ENCODE results near the gene CLTA.

Gene CLTA

DNA sequence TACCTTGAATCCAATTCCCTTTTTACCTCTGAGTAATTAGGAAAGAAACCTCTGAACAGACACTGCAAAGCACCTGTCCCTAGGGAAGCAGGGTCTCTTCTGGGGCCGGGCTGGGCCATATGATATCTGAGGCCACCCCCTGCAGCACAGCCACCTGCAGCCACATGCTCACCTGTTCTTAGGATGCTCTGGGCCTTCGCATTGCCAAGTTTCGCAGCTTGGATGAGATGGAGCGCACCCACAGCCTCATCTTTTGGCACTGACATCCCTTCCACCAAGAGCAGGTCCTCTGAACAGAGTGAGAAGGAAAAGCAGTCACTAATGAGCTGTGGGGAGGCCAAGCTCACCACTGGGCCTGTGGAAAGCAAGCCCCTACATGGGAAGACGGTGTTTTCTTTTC is 27.3 kb downstream of the CLTA start:
- ChIA-PET POLR2A (no interaction called here), CTCF (interaction anchor here (2.4 kb wide), 1 partner anchor 111 kb away, joined by 6 read pairs; no protein-coding TSS in a partner anchor)
- H3K4me3 ChIP-seq (ENCODE audit: low read depth, low read length): no peak overlapping the region
- H3K4me1 ChIP-seq (ENCODE audit: control insufficient read depth, insufficient read depth, low read length): no peaks in the 10 kb centered on the region
- TF ChIP-seq OSR2 (tag by site-specific recombination; IDR thresholded peaks at IDR 0.05): no peak
- TF ChIP-seq FEZF1 (tag by site-specific recombination; IDR thresholded peaks at IDR 0.05): no peak
- TF ChIP-seq BCL11A (tag by site-specific recombination; IDR thresholded peaks at IDR 0.05; ENCODE audit: low read depth): no peak
- TF ChIP-seq ZNF184 (tag by site-specific recombination; IDR thresholded peaks at IDR 0.05): no peak
- TF ChIP-seq ZNF530 (tag by site-specific recombination; IDR thresholded peaks at IDR 0.05; ENCODE audit: low read depth): no peak
- TF ChIP-seq, protein P1, sequence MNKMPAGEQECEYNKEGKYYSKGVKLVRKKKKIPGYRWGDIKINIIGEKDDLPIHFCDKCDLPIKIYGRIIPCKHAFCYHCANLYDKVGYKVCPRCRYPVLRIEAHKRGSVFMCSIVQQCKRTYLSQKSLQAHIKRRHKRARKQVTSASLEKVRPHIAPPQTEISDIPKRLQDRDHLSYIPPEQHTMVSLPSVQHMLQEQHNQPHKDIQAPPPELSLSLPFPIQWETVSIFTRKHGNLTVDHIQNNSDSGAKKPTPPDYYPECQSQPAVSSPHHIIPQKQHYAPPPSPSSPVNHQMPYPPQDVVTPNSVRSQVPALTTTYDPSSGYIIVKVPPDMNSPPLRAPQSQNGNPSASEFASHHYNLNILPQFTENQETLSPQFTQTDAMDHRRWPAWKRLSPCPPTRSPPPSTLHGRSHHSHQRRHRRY (tag by site-specific recombination; IDR thresholded peaks at IDR 0.05): no peak
- TF ChIP-seq ZNF837 (tag by site-specific recombination; IDR thresholded peaks at IDR 0.05): no peak
- TF ChIP-seq ZNF354C (tag by site-specific recombination; IDR thresholded peaks at IDR 0.05; ENCODE audit: borderline replicate concordance, low read depth): no peak
- TF ChIP-seq ZBTB17 (tag by site-specific recombination; IDR thresholded peaks at IDR 0.05): no peak
- TF ChIP-seq PRDM6 (tag by site-specific recombination; IDR thresholded peaks at IDR 0.05): no peak
- TF ChIP-seq TCF7L2 (IDR thresholded peaks at IDR 0.05; ENCODE audit: borderline replicate concordance, low read depth, low read length): no peak
- TF ChIP-seq ZNF639 (tag by site-specific recombination; IDR thresholded peaks at IDR 0.05): no peak
- TF ChIP-seq ZSCAN30 (tag by site-specific recombination; IDR thresholded peaks at IDR 0.05): no peak
- no peak for TF ChIP-seq ZNF311 (tag by site-specific recombination; IDR thresholded peaks at IDR 0.05; ENCODE audit: borderline replicate concordance)
- H3K27ac ChIP-seq (ENCODE audit: extremely low read depth, low read depth, low read length): no peak overlapping the region
- H3K36me3 ChIP-seq (ENCODE audit: control insufficient read depth in 2 of 2, insufficient read depth in 1 of 2, low read length in 2 of 2): peaks cover 16 to 94% of the 10 kb centered on the region in 2 experiments
- H3K9me3 ChIP-seq (ENCODE audit: control insufficient read depth, insufficient read depth, low read depth, low read length): no peaks in the 10 kb centered on the region

- H3K9me3 ChIP-seq (ENCODE audit: control insufficient read depth, insufficient read depth, low read depth, low read length): no peaks in the 10 kb centered on the region
- POLR2A ChIA-PET: no interaction called here
- no peak overlapping the region for H3K4me3 ChIP-seq (ENCODE audit: low read depth, low read length)
- no peaks in the 10 kb centered on the region for H3K4me1 ChIP-seq (ENCODE audit: control insufficient read depth, insufficient read depth, low read length)
- H3K36me3 ChIP-seq (ENCODE audit: control insufficient read depth in 2 of 2, insufficient read depth in 1 of 2, low read length in 2 of 2): peaks cover 16 to 94% of the 10 kb centered on the region in 2 experiments
- H3K27ac ChIP-seq (ENCODE audit: extremely low read depth, low read depth, low read length): no peak overlapping the region
- CTCF ChIA-PET: interaction anchor here (0.6 to 2.4 kb wide), 2 partner anchors 110 to 264 kb away, joined by 4 to 6 read pairs; no protein-coding TSS in a partner anchor
- no peak for TF ChIP-seq ZFP3 (tag by site-specific recombination; IDR thresholded peaks at IDR 0.05; ENCODE audit: low read depth)
- TF ChIP-seq SP2 (tag by site-specific recombination; IDR thresholded peaks at IDR 0.05): no peak
- TF ChIP-seq ZNF664 (tag by site-specific recombination; IDR thresholded peaks at IDR 0.05): no peak
- TF ChIP-seq GLI2 (tag by site-specific recombination; IDR thresholded peaks at IDR 0.05; ENCODE audit: borderline replicate concordance, low read depth): no peak
- TF ChIP-seq, protein P2, sequence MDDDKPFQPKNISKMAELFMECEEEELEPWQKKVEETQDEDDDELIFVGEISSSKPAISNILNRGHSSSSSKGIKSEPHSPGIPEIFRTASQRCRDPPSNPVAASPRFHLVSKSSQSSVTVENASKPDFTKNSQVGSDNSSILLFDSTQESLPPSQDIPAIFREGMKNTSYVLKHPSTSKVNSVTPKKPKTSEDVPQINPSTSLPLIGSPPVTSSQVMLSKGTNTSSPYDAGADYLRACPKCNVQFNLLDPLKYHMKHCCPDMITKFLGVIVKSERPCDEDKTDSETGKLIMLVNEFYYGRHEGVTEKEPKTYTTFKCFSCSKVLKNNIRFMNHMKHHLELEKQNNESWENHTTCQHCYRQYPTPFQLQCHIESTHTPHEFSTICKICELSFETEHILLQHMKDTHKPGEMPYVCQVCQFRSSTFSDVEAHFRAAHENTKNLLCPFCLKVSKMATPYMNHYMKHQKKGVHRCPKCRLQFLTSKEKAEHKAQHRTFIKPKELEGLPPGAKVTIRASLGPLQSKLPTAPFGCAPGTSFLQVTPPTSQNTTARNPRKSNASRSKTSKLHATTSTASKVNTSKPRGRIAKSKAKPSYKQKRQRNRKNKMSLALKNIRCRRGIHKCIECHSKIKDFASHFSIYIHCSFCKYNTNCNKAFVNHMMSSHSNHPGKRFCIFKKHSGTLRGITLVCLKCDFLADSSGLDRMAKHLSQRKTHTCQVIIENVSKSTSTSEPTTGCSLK (tag by site-specific recombination; IDR thresholded peaks at IDR 0.05): no peak
- TF ChIP-seq SP7 (tag by site-specific recombination; IDR thresholded peaks at IDR 0.05): no peak
- no peak for TF ChIP-seq ZBTB17 (tag by site-specific recombination; IDR thresholded peaks at IDR 0.05)
- no peak for TF ChIP-seq ZBTB20 (tag by site-specific recombination; IDR thresholded peaks at IDR 0.05)
- TF ChIP-seq, protein P3, sequence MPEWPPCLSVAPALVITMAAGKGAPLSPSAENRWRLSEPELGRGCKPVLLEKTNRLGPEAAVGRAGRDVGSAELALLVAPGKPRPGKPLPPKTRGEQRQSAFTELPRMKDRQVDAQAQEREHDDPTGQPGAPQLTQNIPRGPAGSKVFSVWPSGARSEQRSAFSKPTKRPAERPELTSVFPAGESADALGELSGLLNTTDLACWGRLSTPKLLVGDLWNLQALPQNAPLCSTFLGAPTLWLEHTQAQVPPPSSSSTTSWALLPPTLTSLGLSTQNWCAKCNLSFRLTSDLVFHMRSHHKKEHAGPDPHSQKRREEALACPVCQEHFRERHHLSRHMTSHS (tag by site-specific recombination; IDR thresholded peaks at IDR 0.05): no peak
- no peak for TF ChIP-seq ZBTB11 (tag by site-specific recombination; conservative IDR thresholded peaks at IDR 0.05; ENCODE audit: low read depth)
- no peak for TF ChIP-seq SALL2 (tag by site-specific recombination; IDR thresholded peaks at IDR 0.05; ENCODE audit: borderline replicate concordance)
- TF ChIP-seq ZNF354C (tag by site-specific recombination; IDR thresholded peaks at IDR 0.05; ENCODE audit: borderline replicate concordance, low read depth): no peak
- TF ChIP-seq ZNF660 (tag by site-specific recombination; IDR thresholded peaks at IDR 0.05): no peak
Measured at GRCh38 chr9:36218411-36218901, 27.7 kb downstream of the CLTA start.
